ENCODE data around the gene RAD9A.

The RAD9A gene

DNA sequence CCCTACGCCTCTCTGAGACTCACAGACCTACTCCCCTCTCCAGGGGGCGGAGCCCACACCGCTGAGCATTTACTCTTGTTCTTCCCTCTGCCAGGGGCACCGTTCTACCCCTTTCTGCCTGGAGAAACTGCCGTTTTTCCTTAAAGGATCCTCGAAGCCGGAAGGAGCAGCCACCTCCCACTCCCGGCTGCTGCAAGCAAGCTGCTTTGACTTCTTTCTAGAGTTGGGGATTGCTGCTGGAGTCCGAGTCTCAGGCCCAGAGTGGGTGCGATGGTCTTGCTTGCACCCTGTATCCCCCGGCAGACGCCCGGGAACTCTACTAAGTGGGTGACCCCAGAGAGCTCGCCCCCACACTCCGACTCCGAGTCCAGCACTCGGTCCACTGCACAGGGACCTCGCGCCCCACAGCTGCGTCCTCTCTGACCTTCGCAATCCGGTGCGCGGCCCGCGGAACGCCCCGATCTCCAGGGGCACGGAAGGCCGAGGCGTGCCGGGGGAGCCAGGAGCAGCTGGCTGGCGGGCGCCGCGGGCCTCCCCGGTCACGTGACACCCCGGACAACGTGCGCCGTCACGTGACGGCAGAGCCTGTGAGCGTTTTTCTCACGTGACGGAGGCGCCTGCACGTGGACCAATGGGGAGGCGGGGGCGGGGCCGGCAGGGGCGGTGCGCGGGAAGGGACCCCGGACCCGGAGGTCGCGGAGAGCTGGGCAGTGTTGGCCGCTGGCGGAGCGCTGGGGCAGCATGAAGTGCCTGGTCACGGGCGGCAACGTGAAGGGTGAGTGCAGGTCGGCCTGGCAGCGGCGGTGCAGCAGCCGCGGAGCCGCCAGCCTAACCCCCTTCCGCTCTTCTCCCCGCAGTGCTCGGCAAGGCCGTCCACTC lies at the start of gene RAD9A:
TSS of gene RAD9A (plus strand) at position 683 of the 879 bp plus-strand sequence. CDS start at position 742, 59 bp downstream.
- Histone ChIP-seq H3K36me3 (peaks cover 33% of the 10 kb centered on the region), H3K4me2 (peak within 1 kb of the TSS; percentile 96), H3K9me3 (no peaks in the 10 kb centered on the region), H3K9ac (peak within 1 kb of the TSS; percentile 87), H3K27ac (peak within 1 kb of the TSS; percentile 90), H4K20me1 (peaks cover 37% of the 10 kb centered on the region), H3K27me3 (peaks cover 3% of the 10 kb centered on the region; the same call in 1 of the 2 replicates), H3K4me3 (peak within 1 kb of the TSS; percentile 79), H3K4me1 (peaks cover 51% of the 10 kb centered on the region)
- TF ChIP-seq Cebpa-rat (IDR thresholded peaks at IDR 0.05), result no peak

DNA sequence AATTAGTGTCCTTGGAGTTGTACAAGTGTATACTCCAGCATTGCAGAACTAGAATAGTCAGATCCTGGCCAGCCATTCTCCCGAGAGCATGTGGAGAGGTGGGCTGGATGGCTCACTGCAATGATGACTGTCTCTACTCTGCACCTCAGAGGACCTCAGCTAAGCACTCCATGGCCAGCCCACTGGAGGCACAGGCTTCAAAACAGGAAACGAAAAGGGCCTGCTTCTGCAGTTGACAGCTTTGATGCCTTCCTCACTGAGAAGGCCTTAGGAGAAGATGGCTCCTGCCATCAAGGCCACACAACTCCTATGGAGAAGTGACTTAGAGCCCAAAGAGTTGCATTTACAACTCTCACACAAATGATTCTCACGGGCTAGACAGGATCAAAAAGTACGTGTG lies 47.5 kb upstream of the RAD9A start:
- no peak overlapping the region for H3K27ac ChIP-seq

DNA sequence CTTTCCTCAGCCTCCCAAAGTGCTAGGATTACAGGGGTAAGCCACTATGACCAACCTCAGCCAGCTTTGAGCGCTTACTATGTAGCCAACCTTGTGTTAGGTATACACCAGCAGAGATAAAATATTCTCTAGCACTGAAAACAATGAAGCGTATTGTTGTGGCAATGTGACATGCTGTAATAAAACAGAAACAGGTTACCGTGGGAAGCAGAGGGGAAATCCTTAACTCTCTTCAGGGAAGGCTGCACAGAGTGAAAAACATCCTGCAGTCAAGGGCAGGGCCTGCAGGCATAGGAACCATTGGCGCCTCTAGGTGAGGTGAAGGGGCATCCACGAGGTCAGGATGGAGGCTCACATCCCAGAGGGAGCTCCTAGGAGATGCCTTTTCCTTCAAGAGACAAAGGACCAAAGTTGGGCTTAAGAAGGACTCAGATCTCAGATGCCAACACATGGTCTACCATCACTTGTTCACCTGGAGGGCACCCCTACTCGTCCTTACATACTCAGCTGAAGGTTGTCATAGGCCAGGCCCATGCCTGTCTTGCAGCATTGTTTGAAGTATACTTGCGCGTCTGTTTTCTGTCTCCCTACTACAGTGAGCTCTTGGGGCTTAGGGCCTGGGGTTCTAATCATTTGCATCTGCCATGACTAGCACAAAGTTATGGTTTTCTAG lies 46.4 kb upstream of the RAD9A start:
- Histone ChIP-seq H3K27ac (no peak overlapping the region), H3K36me3 (no peaks in the 10 kb centered on the region), H3K9me3 (peaks cover 11% of the 10 kb centered on the region), H3K4me1 (peaks cover 40% of the 10 kb centered on the region), H3K4me2 (peak overlapping the region; percentile 34), H3K4me3 (no peak overlapping the region), H4K20me1 (no peaks in the 10 kb centered on the region), H3K9ac (no peak overlapping the region), H3K27me3 (no peaks in the 10 kb centered on the region)
- TF ChIP-seq Cebpa-rat (IDR thresholded peaks at IDR 0.05), result no peak

More for the DNA sequence above, 47.5 kb upstream of the RAD9A start:
- Histone ChIP-seq H3K9me3 (peaks cover 11% of the 10 kb centered on the region), H3K36me3 (no peaks in the 10 kb centered on the region), H3K4me1 (peaks cover 30% of the 10 kb centered on the region), H3K27me3 (no peaks in the 10 kb centered on the region), H3K4me2 (peak overlapping the region; percentile 34), H3K9ac (no peak overlapping the region), H4K20me1 (no peaks in the 10 kb centered on the region), H3K4me3 (no peak overlapping the region)
- TF ChIP-seq Cebpa-rat (IDR thresholded peaks at IDR 0.05), result no peak

DNA sequence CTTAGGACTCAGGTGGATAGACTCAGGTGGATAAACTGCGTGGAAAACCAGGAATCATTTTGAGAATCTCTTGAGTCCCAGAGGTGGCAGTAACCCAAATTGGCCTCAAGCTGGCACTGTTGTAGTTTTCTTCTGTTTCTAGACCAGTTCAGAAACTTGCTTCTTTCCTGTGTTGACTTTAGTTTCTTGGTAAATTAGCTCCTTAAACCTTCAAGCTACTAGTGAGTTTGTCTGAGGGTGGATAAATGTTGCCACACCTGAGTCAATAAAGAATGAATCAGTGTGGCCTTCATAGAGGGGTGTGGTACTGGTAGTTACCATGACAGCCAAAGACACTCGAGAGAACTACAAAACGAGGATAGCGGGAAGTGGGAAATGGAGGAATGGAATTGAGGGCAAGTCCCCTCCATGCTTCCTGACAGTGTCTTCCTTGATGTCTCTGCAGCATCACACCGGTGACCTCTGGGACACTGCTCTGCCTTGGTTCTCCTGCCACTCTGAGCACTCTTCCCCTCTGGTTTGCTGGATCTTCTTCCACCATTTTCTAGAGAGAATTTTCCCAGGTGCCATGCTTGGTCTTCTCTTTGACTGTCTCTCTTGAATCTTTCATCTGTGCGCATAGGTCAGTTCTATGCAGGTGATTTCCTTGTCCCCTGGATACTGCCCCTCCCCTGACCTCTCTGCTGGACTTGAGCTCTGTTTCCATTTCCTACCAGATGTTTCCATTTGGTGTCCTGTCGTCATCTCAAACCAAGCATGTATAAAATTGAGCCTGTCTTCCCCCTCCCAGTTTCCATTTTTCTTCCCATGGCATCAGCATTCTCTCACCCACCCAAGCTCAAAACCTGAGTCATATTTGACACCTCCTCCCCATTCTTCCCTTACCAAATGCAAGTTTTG lies 45.6 kb upstream of the RAD9A start:
- Histone ChIP-seq H3K9ac (no peak overlapping the region), H3K4me1 (peaks cover 48% of the 10 kb centered on the region), H3K27ac (no peak overlapping the region), H3K27me3 (no peaks in the 10 kb centered on the region), H3K4me2 (no peak overlapping the region), H3K9me3 (peaks cover 11% of the 10 kb centered on the region), H4K20me1 (no peaks in the 10 kb centered on the region), H3K36me3 (no peaks in the 10 kb centered on the region), H3K4me3 (no peak overlapping the region)
- no peak for TF ChIP-seq Cebpa-rat (IDR thresholded peaks at IDR 0.05)

DNA sequence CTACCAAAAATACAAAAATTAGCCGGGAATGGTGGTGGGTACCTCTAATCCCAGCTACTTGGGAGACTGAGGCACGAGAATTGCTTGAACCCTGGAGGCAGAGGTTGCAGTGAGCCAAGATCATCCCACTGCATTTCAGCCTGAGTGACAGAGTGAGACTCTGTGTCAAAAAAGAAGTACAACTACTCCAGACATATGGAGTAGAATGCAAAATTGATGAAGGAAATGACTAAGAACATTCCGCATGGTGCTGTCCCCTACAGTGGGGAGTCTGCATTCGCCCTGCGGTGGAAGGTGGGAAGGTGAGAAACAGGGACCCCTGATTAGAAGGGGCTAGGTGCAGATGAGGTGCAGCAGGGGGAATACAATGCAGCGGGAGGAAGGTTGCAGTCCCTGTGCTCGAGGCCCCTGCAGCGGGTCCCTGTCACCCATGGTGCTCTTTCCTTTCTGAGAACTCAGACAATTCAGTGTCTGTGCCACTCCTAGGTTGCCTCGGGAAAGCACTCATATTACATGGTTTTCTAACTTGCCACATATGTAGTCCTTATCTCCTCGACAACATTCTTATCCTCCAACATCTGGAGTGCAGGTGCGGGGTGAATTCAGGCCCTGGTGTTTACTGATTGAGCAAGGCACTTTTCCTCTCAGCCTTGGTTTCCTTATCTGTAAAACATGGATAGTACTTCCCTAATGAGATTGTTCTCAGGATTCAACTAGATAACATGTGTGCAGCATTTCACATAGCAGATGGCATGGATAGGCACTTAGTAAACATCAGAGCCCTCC lies 43.6 kb upstream of the RAD9A start:
- Histone ChIP-seq H3K4me1 (peaks cover 67% of the 10 kb centered on the region), H3K9ac (no peak overlapping the region), H3K9me3 (no peaks in the 10 kb centered on the region), H3K4me2 (no peak overlapping the region), H3K27me3 (no peaks in the 10 kb centered on the region), H3K27ac (no peak overlapping the region), H4K20me1 (no peaks in the 10 kb centered on the region), H3K4me3 (no peak overlapping the region), H3K36me3 (no peaks in the 10 kb centered on the region)
- TF ChIP-seq Cebpa-rat (IDR thresholded peaks at IDR 0.05), result no peak

DNA sequence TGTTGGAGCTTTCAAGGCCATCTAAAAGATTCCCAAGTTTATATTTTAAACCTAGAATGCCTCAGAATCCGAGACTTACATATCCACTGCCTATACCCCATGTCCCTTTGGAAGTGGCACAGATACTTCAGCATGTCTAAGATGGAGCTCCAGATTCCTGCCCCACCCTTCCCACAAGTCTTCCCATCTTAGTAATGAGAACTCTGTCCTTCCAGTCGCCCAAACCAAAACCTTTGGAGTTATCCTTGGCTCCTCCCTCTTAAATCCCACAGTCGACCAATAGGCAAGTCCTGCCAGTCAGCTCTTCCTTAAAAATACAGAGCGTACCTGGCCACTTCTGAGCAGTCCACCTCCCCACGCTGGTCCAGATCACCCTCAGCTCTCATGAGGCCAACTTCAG lies 42.8 kb upstream of the RAD9A start:
- H3K27ac ChIP-seq, result no peak overlapping the region
- peaks cover 67% of the 10 kb centered on the region for H3K4me1 ChIP-seq
- no peak overlapping the region for H3K9ac ChIP-seq
- H3K4me3 ChIP-seq, result no peak overlapping the region
- no peak for TF ChIP-seq Cebpa-rat (IDR thresholded peaks at IDR 0.05)
- no peaks in the 10 kb centered on the region for H3K9me3 ChIP-seq
- H3K27me3 ChIP-seq, result no peaks in the 10 kb centered on the region
- no peak overlapping the region for H3K4me2 ChIP-seq
- no peaks in the 10 kb centered on the region for H4K20me1 ChIP-seq
- no peaks in the 10 kb centered on the region for H3K36me3 ChIP-seq

DNA sequence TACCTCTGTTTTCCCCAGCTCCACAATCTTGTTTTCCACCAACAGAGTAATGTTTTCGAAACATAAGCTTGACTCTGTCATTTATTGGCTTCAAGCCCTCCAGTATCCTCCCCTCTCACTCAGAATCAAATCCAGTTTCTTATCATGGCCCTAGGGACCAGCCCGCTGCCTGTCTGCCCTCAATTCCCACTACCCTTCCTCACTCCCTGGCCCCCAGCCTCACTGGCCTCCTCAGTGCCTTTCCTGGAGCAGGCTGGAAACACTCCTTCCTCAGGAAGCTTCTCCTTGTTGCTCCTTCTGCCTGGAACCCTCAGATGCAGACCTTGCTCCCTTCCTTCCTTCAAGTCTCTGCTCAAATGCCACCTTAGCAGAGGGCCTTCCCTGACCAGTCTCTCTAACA lies 42.3 kb upstream of the RAD9A start:
- H4K20me1 ChIP-seq, result no peaks in the 10 kb centered on the region
- H3K27ac ChIP-seq, result no peak overlapping the region
- no peaks in the 10 kb centered on the region for H3K36me3 ChIP-seq
- peaks cover 67% of the 10 kb centered on the region for H3K4me1 ChIP-seq
- no peak for TF ChIP-seq Cebpa-rat (IDR thresholded peaks at IDR 0.05)
- no peaks in the 10 kb centered on the region for H3K9me3 ChIP-seq
- H3K9ac ChIP-seq, result no peak overlapping the region
- no peak overlapping the region; the same call in 1 of the 2 replicates for H3K4me2 ChIP-seq
- no peak overlapping the region for H3K4me3 ChIP-seq
- H3K27me3 ChIP-seq, result no peaks in the 10 kb centered on the region

DNA sequence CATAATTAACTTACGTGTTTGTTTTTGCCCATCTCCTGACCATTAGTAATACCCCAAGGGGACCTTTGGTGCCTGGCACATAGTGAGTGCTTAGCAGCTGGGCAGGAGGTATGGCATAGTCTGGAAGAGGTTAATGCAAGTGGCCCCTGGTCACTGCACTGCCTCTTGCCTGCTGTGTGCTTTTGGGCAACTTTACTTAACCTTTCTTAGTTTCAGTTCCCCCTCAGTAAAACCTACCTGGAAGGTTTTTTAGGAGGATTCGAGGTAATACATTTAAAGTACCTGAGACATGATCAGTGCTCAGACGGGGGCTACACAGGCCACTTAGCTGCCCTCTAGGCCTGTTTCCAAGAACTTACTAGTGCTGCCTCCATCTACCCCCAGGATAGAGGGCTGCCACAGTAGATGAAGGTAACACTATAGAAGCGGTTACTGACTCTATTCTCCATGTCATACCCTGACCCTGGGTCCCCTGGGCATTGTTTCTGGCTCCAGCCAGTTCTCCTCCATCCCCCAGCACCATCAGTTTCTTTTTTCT lies 41.8 kb upstream of the RAD9A start:
- Histone ChIP-seq H3K4me1 (peaks cover 67% of the 10 kb centered on the region), H3K4me3 (no peak overlapping the region), H3K4me2 (peak overlapping the region; percentile 34; the same call in 1 of the 2 replicates), H3K36me3 (no peaks in the 10 kb centered on the region), H4K20me1 (no peaks in the 10 kb centered on the region), H3K27ac (no peak overlapping the region), H3K9me3 (no peaks in the 10 kb centered on the region), H3K9ac (0 out of 2 replicates have a peak overlapping the region, but pooled peaks have one; percentile 10), H3K27me3 (no peaks in the 10 kb centered on the region)
- no peak for TF ChIP-seq Cebpa-rat (IDR thresholded peaks at IDR 0.05)

Data from BLaER1 (cell line).